Measurements from ENCODE around the gene IER3.
"Not testable (repeated sequence)": the region's sequence is repeated elsewhere in the genome, so short reads cannot be mapped to it uniquely, and the experiment has no call there.

DNA sequence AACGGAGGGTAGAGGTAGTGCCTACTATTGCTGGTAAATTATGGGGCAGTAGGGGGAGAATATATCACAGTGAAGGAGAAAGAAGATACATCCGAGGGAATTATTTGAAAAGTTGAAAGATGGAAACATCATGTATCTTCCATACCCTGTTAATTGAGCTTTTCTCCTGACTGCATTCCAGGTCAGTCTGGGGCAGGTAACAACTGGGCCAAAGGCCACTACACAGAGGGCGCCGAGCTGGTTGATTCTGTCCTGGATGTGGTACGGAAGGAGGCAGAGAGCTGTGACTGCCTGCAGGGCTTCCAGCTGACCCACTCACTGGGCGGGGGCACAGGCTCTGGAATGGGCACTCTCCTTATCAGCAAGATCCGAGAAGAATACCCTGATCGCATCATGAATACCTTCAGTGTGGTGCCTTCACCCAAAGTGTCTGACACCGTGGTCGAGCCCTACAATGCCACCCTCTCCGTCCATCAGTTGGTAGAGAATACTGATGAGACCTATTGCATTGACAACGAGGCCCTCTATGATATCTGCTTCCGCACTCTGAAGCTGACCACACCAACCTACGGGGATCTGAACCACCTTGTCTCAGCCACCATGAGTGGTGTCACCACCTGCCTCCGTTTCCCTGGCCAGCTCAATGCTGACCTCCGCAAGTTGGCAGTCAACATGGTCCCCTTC, 21.0 kb downstream of the IER3 start:
- TF ChIP-seq POLR2AphosphoS5 (IDR thresholded peaks at IDR 0.05; ENCODE audit: insufficient read depth in 1 of 2, low read depth in 1 of 2); POLR2A (IDR thresholded peaks at IDR 0.05): not testable (repeated sequence)
- TF ChIP-seq, protein P1, sequence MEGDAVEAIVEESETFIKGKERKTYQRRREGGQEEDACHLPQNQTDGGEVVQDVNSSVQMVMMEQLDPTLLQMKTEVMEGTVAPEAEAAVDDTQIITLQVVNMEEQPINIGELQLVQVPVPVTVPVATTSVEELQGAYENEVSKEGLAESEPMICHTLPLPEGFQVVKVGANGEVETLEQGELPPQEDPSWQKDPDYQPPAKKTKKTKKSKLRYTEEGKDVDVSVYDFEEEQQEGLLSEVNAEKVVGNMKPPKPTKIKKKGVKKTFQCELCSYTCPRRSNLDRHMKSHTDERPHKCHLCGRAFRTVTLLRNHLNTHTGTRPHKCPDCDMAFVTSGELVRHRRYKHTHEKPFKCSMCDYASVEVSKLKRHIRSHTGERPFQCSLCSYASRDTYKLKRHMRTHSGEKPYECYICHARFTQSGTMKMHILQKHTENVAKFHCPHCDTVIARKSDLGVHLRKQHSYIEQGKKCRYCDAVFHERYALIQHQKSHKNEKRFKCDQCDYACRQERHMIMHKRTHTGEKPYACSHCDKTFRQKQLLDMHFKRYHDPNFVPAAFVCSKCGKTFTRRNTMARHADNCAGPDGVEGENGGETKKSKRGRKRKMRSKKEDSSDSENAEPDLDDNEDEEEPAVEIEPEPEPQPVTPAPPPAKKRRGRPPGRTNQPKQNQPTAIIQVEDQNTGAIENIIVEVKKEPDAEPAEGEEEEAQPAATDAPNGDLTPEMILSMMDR (IDR thresholded peaks at IDR 0.05) = not testable (repeated sequence)
